NT2/D1 (cell line): ENCODE measurements around the gene GFPT1.

Experiments used
- DNase-seq: peaks from one replicate; pipeline ENCODE4 v3.0.0-alpha.2; 2011; ENCODE audit warnings: low read depth, low spot score
- H3K27me3 ChIP-seq: 2 replicates; pipeline ENCODE4 v1.6.0; 2011; ENCODE audit warnings: mild to moderate bottlenecking; ENCODE audit not compliant: insufficient read length, insufficient read depth
- H3K36me3 ChIP-seq: 2 replicates; pipeline ENCODE4 v1.6.1; 2011; ENCODE audit warnings: mild to moderate bottlenecking, low read length, mixed read lengths; ENCODE audit not compliant: insufficient read depth, insufficient read length
- H3K4me1 ChIP-seq: 2 replicates; pipeline ENCODE4 v1.5.1; 2011; ENCODE audit not compliant: insufficient read depth, insufficient read length
- H3K4me3 ChIP-seq: 2 replicates; pipeline ENCODE4 v1.5.1; 2011; ENCODE audit warnings: low read depth; ENCODE audit not compliant: insufficient read length
- H3K9ac ChIP-seq: 2 replicates; pipeline ENCODE4 v1.6.0; 2011; ENCODE audit warnings: low read depth; ENCODE audit not compliant: insufficient read length
- H3K9me3 ChIP-seq: 2 replicates; pipeline ENCODE4 v1.5.1; 2011; ENCODE audit warnings: mild to moderate bottlenecking, low read length; ENCODE audit not compliant: insufficient read depth
- SUZ12 ChIP-seq: IDR thresholded peaks from 2 replicates; pipeline ENCODE4 v1.6.1; 2011; ENCODE audit not compliant: insufficient read length, insufficient read depth; ENCODE audit errors: extremely low read depth
- YY1 ChIP-seq: IDR thresholded peaks from 2 replicates; pipeline ENCODE4 v1.6.1; 2011; ENCODE audit not compliant: insufficient read length, insufficient read depth
- ZNF274 ChIP-seq: IDR thresholded peaks from 2 replicates; pipeline ENCODE4 v1.6.1; 2011; ENCODE audit warnings: mild to moderate bottlenecking, low read depth, low read length

The GFPT1 gene

DNA sequence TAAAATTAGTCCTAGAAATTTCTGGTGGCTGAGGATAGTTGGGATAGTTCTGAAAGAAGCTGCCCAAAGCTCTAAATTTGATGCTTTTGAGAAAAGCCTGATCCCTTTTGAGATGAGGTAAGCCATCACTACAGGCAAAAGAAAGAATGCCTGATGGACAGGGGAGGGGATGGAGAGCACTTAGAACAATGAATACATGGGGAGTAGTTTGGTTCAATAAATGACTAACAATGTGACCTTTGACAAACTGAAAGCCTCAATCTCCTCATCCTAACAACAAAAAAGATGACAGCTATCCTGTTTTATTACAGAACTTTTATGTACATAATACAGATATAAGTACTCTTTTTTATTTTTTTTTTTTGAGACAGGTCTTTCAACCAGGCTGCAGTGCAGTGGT, 42.7 kb downstream of the GFPT1 start:
- Histone ChIP-seq H3K9ac (no peak overlapping the region), H3K27me3 (no peaks in the 10 kb centered on the region), H3K36me3 (peaks cover 74% of the 10 kb centered on the region), H3K9me3 (no peaks in the 10 kb centered on the region), H3K4me1 (no peaks in the 10 kb centered on the region), H3K4me3 (no peak overlapping the region)
- no peak for TF ChIP-seq ZNF274
- TF ChIP-seq YY1, result no peak
- no peak for DNase-seq

DNA sequence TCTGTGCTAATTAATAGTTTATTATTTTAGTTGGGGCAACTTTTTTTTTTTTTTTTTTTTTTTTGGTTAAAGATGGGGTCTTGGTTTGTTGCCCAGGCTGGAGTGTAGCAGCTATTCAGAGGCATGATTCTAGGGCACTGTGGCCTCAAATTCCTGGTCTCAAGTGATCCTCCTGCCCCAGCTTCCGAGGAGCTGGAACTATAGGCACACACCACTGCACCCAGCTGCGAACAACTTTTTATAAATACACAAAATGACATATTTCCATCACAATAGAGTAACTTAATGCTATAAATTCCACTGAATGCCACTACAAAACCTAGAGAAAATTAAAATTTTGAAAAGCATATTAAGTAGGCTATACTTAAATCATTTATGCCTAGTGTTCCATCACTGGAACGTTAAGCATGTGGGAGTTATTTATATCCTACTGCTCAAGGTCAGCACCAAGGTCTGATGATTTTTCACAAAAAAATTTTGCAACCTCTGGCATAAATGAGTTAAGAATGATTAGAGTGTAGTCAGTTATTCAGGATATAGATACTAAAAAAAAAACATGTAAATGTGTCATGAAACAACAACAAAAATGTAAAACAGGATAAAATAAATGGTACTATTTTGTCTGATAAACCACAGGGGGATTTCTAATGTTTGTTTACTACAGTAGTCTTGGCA, 46.8 kb downstream of the GFPT1 start:
- peaks cover 72% of the 10 kb centered on the region for H3K36me3 ChIP-seq
- H3K4me1 ChIP-seq, result no peaks in the 10 kb centered on the region
- H3K27me3 ChIP-seq, result no peaks in the 10 kb centered on the region
- no peak for TF ChIP-seq ZNF274
- no peak for TF ChIP-seq SUZ12
- TF ChIP-seq YY1, result no peak
- H3K4me3 ChIP-seq, result no peak overlapping the region
- no peak for DNase-seq
- H3K9ac ChIP-seq, result no peak overlapping the region
- no peaks in the 10 kb centered on the region for H3K9me3 ChIP-seq

DNA sequence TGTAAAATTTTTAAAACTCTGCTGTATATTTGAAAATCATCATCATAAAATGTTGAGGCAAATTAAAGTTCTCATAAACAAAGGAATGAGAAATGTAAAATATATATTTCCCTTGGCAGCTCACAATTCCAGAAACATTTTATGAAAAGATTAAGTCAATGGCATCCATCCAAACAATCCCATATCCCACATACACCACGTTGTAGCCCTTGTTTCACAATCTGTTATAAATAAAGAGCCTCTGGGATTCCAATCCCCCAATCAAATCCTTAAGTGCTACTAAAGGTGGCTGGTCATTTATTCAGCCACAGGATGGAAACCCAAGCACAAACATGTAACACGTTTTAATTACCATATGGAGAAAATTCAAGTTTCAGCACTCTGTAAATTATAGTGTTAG, 51.7 kb downstream of the GFPT1 start:
- H3K4me1 ChIP-seq, result no peaks in the 10 kb centered on the region
- no peak for TF ChIP-seq SUZ12
- TF ChIP-seq YY1, result no peak
- no peak for TF ChIP-seq ZNF274
- H3K27me3 ChIP-seq, result no peaks in the 10 kb centered on the region
- H3K9ac ChIP-seq, result no peak overlapping the region
- no peaks in the 10 kb centered on the region for H3K9me3 ChIP-seq
- DNase-seq, result no peak
- H3K36me3 ChIP-seq, result peaks cover 47% of the 10 kb centered on the region
- no peak overlapping the region for H3K4me3 ChIP-seq

DNA sequence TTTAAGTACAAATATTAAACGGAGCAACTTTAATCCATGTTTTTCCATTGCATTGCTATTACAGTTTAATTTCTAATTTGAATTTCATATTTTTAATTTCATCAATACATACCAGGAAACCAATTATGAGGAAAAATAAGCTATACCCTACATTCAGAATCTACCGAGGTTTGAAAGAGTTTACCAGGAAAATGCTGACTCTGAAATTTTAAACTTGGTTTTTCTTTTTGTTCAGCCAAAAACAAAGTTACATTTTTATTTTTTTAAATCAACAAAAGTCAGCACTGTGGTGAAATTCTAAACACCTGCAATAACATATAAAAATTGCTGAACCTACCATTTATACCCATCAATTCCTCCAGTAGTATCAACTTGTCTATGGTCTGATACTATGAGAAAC, 53.7 kb downstream of the GFPT1 start:
- Histone ChIP-seq H3K9me3 (no peaks in the 10 kb centered on the region), H3K9ac (no peak overlapping the region), H3K4me3 (no peak overlapping the region), H3K27me3 (no peaks in the 10 kb centered on the region), H3K36me3 (peaks cover 51% of the 10 kb centered on the region), H3K4me1 (no peaks in the 10 kb centered on the region)
- TF ChIP-seq ZNF274 (no peak), SUZ12 (no peak), YY1 (no peak)
- DNase-seq, result no peak

DNA sequence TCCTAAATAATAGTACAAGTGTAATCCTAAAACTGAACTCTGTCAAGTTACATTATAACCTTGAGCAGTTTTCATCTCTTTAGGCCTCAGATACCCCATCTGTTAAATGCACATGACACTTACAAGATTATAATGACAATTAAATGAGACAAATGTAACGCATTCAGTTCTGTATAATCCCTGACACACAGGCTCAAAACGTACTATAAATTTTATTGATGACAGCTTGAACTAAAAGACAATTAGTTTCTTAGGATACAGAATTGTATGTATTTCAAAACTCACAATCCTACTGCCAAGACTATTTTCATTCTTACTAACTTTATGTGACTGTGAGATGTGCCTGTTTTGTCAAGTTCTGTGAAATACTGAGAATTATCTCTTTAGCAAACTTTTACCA, 56.2 kb downstream of the GFPT1 start:
- Histone ChIP-seq H3K9ac (no peak overlapping the region), H3K9me3 (no peaks in the 10 kb centered on the region), H3K36me3 (peaks cover 57% of the 10 kb centered on the region), H3K27me3 (no peaks in the 10 kb centered on the region), H3K4me3 (no peak overlapping the region), H3K4me1 (no peaks in the 10 kb centered on the region)
- TF ChIP-seq YY1 (no peak), SUZ12 (no peak), ZNF274 (no peak)
- no peak for DNase-seq

GRCh38 chr2:69322631-69323030, 64.4 kb downstream of the GFPT1 start:
- Histone ChIP-seq H3K4me1 (no peaks in the 10 kb centered on the region), H3K4me3 (no peak overlapping the region), H3K9me3 (no peaks in the 10 kb centered on the region), H3K27me3 (no peaks in the 10 kb centered on the region), H3K9ac (no peak overlapping the region), H3K36me3 (peaks cover 36% of the 10 kb centered on the region)
- no peak for DNase-seq
- TF ChIP-seq YY1, result no peak
- TF ChIP-seq SUZ12, result no peak
- no peak for TF ChIP-seq ZNF274

DNA sequence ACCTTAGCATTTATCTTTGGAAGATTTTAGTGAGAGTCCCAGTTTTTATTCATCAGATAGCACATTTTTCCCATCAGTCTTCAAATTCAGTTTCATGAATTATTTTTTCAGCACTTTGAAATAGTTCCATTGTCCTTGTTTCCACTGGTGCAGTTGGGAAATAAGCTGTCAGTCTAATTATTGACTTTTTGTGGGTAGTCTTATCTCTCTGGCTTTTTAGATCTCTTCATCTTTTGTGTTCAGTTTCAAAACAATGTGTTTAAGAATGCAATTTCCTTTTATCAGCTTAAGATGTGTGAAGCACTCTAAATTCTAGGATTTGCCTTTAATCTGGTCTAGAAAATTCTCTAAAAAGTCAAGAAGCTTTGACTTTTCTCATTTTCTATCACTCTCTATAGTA, 70.5 kb downstream of the GFPT1 start:
- no peak overlapping the region for H3K4me3 ChIP-seq
- no peaks in the 10 kb centered on the region for H3K4me1 ChIP-seq
- no peak overlapping the region for H3K9ac ChIP-seq
- no peak for DNase-seq
- 0 out of 2 replicates have a peak, but pooled peaks cover 8% of the 10 kb centered on the region for H3K9me3 ChIP-seq
- H3K36me3 ChIP-seq, result no peaks in the 10 kb centered on the region
- no peak for TF ChIP-seq YY1
- TF ChIP-seq ZNF274, result no peak
- no peak for TF ChIP-seq SUZ12
- no peaks in the 10 kb centered on the region for H3K27me3 ChIP-seq
